Middle frontal gyrus (tissue), 1 donor: ENCODE data around the gene KLHL24.
"Not testable (repeated sequence)": the region's sequence is repeated elsewhere in the genome, so short reads cannot be mapped to it uniquely, and the experiment has no call there.

Experiments used
- DNase-seq: peaks from one replicate; pipeline ENCODE4 v3.0.0-alpha.2; 2015; ENCODE audit warnings: low spot score; ENCODE audit errors: extremely low spot score

The KLHL24 gene

DNA sequence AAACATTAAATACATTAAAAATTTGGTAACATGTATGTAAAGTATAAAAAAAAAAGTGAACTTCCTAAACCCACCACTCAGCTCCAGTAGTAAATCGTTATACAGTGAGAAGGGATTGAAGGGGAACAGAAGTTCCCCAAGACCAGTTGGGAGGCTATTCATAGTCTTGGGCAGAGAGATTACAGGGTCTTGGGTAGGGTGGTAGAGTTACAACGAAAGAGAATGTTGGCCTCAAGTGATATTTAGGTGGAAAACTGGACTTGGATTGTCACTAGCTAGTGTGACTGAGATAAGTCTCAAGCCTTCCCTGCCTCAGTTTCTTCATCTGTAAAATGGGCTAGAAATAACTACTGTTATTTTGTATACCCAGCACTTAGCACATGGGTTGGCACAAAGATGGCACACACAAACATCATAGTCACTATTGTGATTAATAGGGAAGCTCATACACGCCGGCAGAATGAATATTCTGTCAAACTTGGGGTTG lies 61.7 kb downstream of the KLHL24 start:
- no peak for DNase-seq

DNA sequence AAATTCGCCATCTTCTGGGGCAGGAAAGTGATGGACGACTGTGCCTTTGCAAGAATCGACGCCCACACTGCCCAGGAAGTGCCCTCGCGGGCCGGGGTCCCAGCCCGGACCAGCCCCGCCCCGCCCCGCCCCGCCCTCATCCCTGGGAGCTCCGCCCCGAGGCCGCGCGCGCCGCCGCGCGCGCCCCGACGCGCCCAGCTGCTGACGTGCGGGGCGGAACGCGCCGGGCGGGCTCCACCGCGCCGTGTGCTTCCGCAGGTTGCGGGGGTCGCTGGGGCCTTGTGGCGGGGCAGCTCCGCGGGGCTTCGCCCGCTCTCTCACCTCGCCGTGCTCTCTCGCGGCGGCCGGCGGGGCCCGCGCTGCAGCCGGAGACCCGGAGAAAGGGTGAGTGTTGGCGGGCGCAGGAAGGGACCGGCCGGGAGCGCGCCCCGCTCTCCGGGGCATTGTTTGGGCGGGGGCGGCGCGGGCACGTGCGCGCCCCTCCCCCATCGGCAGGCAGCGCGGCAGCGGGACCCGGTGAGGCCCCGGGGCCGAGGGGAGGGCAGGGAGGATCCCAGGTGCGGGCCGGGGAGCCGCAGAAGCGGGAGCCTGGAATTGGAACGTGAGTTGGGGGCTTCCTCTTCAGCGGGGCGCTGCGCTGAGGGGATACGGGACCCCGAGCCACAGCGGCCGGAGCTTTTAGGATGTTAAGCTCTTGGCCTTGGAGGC lies 62.3 kb downstream of the KLHL24 start, which contains the start of gene YEATS2:
TSS of gene YEATS2 (plus strand) at position 188 of the 708 bp plus-strand sequence. CDS start 17,366 bp downstream, outside the sequence.
- peak; percentile 36 for DNase-seq

DNA sequence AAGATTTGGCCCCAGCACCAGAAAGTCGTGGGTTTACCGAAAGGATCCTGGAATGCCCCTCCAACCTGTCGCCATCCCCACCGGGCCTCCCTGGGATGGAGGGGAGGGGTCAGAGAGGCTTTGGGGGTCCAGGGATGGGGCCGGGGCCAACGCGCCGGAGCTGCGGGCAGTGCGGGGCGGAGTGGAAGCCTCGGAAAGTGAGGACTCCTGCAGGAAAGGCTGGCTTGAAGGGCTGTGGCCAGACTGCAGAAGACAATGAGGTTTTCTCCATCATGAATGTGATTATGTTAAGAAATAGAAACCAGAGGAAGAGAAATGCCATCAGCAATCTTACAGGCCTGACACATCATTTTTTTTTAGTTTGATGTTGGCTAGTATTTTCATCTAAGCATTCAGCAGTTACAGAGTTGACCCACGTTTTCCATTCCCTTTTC lies 62.9 kb downstream of the KLHL24 start:
- DNase-seq, result no peak

DNA sequence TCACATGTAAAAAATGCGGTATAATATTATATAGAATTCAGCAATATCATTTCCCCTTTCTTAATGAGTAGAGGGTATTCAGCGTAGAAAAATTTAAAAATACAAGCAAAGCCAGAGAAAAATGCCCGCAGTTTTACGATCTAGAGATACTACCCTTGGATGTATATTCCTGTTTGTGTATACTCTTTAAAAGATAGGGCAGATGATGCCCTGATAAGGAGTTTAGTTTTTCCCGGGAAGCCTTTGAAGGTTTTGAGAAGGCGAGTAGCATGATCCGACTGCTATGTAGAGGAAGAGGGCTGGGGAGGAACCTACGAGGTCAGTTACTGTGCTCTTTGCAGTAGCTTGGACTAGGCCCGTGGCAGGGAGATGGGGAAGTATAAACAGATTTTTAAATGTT lies 63.3 kb downstream of the KLHL24 start:
- DNase-seq, result no peak

DNA sequence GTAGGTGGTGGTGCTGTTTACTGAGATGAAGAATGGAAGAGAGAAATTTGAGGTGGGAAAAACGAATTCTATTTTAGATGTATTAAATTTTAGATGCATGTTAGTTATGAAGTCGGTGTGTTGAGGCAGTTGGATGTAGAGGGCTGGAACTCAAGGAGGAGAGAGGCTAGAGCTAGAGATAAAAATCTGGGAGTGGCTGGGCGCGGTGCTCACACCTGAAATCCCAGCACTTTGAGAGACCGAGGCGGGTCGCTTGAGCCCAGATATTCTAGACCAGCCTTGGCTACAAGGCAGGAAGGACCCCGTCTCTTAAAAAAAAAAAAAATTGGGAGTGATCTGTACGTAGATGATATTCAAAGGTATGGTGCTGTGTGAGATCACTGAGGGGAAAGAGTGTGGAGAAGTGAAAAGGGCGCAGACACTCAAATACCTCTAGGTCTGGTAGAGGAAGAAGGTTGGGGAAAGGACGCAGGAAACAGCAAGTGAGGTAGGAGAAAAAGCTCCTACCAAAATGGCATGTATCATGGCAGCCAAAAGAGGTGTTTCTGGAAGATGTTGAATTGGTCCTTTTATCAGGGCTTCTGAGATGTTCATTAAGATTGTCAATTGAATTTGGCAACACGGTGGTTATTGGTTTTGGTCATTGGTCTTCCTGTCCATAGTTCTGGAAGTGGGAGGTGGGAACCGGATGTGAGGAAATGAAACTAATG lies 64.0 kb downstream of the KLHL24 start:
- DNase-seq, result no peak

DNA sequence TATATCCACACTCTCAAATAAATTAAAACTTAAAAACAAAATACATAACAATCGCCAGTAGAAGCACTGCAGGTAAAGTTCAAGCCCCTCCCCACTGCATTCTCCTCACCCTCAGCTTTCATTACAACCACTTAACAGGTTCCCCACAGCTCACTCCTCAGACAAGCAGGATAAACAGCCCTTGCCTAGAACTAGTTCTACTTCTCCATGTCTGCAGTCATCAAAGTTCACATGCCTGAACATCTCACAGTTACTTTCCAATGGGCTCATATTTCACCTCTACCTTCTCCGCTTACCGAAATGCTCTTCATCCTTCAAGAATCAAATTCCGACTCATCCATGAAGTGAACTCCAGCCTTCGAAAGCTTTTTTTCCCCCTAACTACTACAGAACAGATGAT lies 66.3 kb downstream of the KLHL24 start:
- DNase-seq, result no peak

- DNase-seq, result not testable (repeated sequence)
These were observed 68.5 kb downstream of the KLHL24 start for GRCh38 chr3:183703892-183704291.

- no peak for DNase-seq
These were observed 74.8 kb downstream of the KLHL24 start for GRCh38 chr3:183710231-183710630.

DNA sequence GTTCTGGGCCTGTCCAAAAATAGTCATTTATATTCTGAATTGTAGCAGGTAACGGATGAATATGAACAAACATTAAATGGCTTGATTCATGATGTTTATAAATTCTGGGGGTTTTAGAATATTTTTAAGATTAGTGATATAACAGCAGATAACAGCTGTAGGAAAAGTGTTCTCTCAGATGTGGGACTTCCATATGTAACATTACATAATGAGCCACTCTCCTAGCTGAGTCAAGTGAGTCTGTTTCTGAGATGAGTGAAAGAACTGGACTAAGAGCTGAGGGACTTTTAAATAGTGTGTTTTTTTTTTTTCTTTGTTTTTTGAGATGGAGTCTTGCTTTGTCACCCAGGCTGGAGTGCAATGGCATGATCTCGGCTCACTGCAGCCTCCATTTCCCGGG lies 76.1 kb downstream of the KLHL24 start:
- no peak for DNase-seq

GRCh38 chr3:183714622-183715021 lies 79.2 kb downstream of the KLHL24 start:
- no peak for DNase-seq

DNA sequence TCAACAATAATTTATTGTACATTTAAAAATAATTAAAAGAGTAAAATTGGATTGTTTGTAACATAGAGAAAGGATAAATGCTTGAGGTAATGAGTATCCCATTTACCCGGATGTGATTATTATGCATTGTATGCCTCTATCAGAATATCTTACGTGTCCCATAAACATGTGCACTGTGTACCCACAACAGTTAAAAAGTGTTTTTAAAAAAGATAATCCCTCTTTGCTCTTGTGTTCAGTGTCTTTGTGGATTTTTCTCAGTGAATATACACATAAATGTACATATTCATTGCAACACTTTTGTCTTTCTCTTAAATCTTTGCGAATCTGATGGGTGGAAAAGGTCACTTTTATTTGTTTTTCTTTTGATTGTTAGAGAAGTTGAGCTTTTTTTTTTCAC lies 82.6 kb downstream of the KLHL24 start:
- no peak for DNase-seq

GRCh38 chr3:183725387-183725786 lies 90.0 kb downstream of the KLHL24 start:
- no peak for DNase-seq

GRCh38 chr3:183728204-183728603 lies 92.8 kb downstream of the KLHL24 start:
- no peak for DNase-seq

DNA sequence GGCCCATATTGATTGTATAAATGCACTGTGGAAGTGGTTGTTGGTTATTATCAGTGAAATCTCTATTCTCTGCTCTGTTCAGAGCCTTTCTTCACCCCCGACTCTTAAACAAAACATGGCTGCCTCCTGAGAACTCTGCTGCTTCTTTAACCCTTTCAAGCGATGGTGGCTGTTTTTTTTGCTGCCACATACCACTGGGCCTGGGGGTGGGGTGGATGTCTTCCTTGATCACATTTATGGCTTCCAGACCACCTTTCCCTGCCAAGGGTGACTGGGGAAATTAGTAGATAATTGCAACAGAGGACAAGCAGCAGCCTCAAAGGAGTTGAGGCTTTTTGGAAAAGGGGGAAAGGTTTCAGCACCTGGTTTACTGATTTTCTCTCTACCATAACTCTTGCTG lies 94.9 kb downstream of the KLHL24 start:
- DNase-seq, result no peak

DNA sequence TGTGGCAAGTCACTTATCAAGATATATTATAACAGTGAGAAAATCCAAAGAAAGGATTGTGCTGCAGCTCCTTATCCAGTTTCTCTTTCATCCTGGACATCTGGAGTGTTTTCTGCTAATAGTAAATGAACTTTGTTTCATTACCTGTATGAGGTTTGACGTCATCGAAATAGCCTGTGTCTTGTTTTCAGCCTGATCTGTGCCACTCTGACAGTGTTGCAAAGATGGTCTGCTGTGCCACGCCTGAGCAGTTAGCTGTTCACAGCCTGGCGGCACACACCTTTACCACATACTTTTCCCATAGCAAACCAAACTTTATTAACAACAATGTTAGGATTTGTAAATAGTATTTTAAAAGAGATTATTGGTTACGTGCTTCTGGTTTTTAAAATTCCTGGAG lies 96.2 kb downstream of the KLHL24 start:
- no peak for DNase-seq

GRCh38 chr3:183733553-183733952 lies 98.1 kb downstream of the KLHL24 start:
- no peak for DNase-seq
